C4-2B (cell line): ENCODE results near the gene GNB2.

Source experiments
- ZFX ChIP-seq: fragments of 450-650 bp; IDR thresholded peaks from 2 replicates; pipeline ENCODE4 v1.6.1; 2017
- TF ChIP-seq, protein P1 (sequence below): fragments of 450-650 bp; conservative IDR thresholded peaks from 2 replicates; pipeline ENCODE4 v1.5.1; 2017; ENCODE audit warnings: mild to moderate bottlenecking

GRCh38 chr7:100721505-100721812, 47.9 kb downstream of the GNB2 start:
- TF ChIP-seq, protein P1, sequence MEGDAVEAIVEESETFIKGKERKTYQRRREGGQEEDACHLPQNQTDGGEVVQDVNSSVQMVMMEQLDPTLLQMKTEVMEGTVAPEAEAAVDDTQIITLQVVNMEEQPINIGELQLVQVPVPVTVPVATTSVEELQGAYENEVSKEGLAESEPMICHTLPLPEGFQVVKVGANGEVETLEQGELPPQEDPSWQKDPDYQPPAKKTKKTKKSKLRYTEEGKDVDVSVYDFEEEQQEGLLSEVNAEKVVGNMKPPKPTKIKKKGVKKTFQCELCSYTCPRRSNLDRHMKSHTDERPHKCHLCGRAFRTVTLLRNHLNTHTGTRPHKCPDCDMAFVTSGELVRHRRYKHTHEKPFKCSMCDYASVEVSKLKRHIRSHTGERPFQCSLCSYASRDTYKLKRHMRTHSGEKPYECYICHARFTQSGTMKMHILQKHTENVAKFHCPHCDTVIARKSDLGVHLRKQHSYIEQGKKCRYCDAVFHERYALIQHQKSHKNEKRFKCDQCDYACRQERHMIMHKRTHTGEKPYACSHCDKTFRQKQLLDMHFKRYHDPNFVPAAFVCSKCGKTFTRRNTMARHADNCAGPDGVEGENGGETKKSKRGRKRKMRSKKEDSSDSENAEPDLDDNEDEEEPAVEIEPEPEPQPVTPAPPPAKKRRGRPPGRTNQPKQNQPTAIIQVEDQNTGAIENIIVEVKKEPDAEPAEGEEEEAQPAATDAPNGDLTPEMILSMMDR = no peak
- TF ChIP-seq ZFX = no peak
